GM18909 (cell line): ENCODE measurements around the gene CDH22.

Experiments used
- ATAC-seq: cut with Tn5 transposase; IDR thresholded peaks from one replicate; pipeline ENCODE4 v1.9.1; 2021; ENCODE audit warnings: mild to moderate bottlenecking; ENCODE audit not compliant: unreplicated experiment, poor library complexity

The CDH22 gene

GRCh38 chr20:46252352-46253091 lies 55.8 kb downstream of the CDH22 start:
- ATAC-seq, result no peak

- ATAC-seq, result no peak
These were observed 57.1 kb downstream of the CDH22 start for GRCh38 chr20:46251211-46251673.

- no peak for ATAC-seq
These were observed 57.5 kb downstream of the CDH22 start for GRCh38 chr20:46250772-46251171.

GRCh38 chr20:46249671-46250070 lies 58.6 kb downstream of the CDH22 start:
- ATAC-seq, result no peak

- no peak for ATAC-seq
These were observed 61.7 kb downstream of the CDH22 start for GRCh38 chr20:46246559-46246958.

- ATAC-seq, result no peak
These were observed 64.3 kb downstream of the CDH22 start for GRCh38 chr20:46243707-46244628.

GRCh38 chr20:46242390-46242789 lies 65.9 kb downstream of the CDH22 start:
- no peak for ATAC-seq

GRCh38 chr20:46240881-46241280 lies 67.4 kb downstream of the CDH22 start:
- ATAC-seq, result no peak

GRCh38 chr20:46240065-46240464 lies 68.2 kb downstream of the CDH22 start:
- ATAC-seq, result no peak

GRCh38 chr20:46237736-46238135 lies 70.6 kb downstream of the CDH22 start:
- no peak for ATAC-seq

GRCh38 chr20:46237227-46237626 lies 71.1 kb downstream of the CDH22 start:
- ATAC-seq, result no peak

GRCh38 chr20:46235077-46235476 lies 73.2 kb downstream of the CDH22 start:
- ATAC-seq, result no peak

- ATAC-seq, result no peak
These were observed 74.6 kb downstream of the CDH22 start for GRCh38 chr20:46233701-46234100.

- ATAC-seq, result no peak
These were observed 75.8 kb downstream of the CDH22 start for GRCh38 chr20:46232539-46232938.

- ATAC-seq, result no peak
These were observed 77.5 kb downstream of the CDH22 start for GRCh38 chr20:46230801-46231282.

- ATAC-seq, result no peak
These were observed 78.2 kb downstream of the CDH22 start for GRCh38 chr20:46230106-46230491.

GRCh38 chr20:46229478-46230105 lies 78.7 kb downstream of the CDH22 start:
- ATAC-seq, result no peak

- ATAC-seq, result no peak
These were observed 79.6 kb downstream of the CDH22 start for GRCh38 chr20:46228670-46229069.

GRCh38 chr20:46227272-46227767 lies 81.0 kb downstream of the CDH22 start:
- no peak for ATAC-seq

- ATAC-seq, result no peak
These were observed 81.7 kb downstream of the CDH22 start for GRCh38 chr20:46226602-46227001.
